CD4-positive, alpha-beta T cell treated with Interleukin-6 at 100 ng/mL for 8 hours (primary cell): ENCODE data around the gene IFT122.

ENCODE experiments used
- DNase-seq: peaks from one replicate; pipeline ENCODE4 v3.0.0-alpha.2; 2020; ENCODE audit warnings: mixed read lengths, low spot score

IFT122 gene

GRCh38 chr3:129558772-129559564 lies 118.9 kb downstream of the IFT122 start:
- DNase-seq, result no peak

DNA sequence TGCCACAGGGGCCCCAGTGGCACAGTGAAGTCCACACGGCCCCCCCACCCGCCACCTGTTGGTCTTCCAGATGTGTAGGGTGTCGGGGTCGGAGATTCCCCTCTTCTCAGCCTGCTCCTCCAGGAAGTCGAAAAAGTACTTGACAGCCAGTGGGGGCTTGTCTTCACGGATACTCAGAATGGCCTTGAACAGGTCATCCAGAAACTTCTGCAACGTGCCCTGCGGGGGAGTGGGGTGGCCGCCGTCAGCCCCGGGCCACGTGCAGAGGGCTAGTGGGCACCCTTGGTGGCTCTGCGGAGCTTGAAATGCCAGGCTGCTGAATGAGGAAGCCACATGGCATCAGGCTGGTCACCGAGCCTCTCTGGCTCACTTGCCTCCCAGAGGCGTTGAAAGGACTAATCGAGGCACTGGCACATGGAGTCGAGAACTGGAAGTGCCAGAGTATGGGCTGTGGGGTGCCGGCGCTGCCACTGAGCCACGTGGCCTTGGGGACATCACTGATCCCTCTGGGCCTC lies 119.6 kb downstream of the IFT122 start:
- no peak for DNase-seq

DNA sequence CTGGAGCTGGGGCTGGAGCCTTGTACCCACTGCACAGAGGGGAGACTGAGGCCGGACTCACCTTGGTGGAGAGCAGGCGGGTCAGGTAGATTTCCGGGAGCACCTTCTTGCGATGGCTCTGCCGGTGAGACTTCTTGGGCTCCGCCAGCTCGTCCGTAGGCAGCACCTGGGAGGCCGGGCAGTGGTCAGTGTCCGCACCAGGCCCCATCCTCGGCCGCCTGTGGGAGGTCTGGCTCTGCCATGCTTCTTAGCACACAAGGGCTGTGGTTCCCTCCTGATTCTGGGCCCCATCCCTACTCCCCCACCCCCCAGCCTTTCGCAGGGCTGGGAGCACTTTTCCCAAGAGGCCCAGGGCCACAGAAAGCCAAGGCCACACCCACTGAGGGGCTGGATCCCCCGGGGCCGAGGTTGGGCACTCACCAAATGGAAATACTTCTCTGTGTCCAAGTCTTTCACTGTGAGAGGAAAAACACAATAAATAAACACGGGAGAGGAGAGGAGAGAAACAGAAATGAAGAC lies 120.3 kb downstream of the IFT122 start:
- no peak for DNase-seq

- DNase-seq, result no peak
Measured at GRCh38 chr3:129560911-129561594, 121.0 kb downstream of the IFT122 start.

- DNase-seq, result no peak
Measured at GRCh38 chr3:129561619-129562248, 121.7 kb downstream of the IFT122 start.

GRCh38 chr3:129562803-129563202 lies 122.8 kb downstream of the IFT122 start:
- DNase-seq, result no peak

GRCh38 chr3:129563332-129563731 lies 123.3 kb downstream of the IFT122 start:
- no peak for DNase-seq

- DNase-seq, result no peak
Measured at GRCh38 chr3:129563850-129564535, 124.0 kb downstream of the IFT122 start.

GRCh38 chr3:129564981-129565644 lies 125.1 kb downstream of the IFT122 start:
- DNase-seq, result no peak

- no peak for DNase-seq
Measured at GRCh38 chr3:129565902-129566301, 125.9 kb downstream of the IFT122 start.

DNA sequence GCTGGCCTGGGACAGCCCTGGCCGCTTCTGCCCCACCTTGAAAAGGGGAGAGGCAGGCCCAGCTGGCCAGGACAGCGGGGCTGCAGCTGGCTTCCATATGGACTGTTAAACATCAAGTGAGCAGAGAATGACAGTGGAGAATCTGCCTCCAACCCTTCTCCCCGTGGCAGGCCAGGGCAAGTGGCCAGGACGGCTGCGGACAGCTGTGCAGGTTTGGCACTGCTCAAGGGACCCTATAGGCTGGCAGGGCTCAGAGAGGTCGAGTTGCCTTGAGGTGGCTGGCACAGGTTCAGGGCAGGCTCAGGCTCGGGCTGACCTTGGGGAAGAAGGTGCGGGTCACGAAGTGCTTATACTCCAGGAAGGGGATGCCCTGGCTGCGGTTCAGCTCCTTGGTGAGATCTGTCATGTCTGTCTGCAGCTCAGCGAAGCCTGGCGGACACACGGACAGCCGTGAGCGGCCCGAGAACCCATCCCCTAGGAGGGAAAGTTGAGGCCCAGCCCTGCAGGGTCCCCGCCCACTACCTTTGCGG lies 127.2 kb downstream of the IFT122 start:
- DNase-seq, result no peak

DNA sequence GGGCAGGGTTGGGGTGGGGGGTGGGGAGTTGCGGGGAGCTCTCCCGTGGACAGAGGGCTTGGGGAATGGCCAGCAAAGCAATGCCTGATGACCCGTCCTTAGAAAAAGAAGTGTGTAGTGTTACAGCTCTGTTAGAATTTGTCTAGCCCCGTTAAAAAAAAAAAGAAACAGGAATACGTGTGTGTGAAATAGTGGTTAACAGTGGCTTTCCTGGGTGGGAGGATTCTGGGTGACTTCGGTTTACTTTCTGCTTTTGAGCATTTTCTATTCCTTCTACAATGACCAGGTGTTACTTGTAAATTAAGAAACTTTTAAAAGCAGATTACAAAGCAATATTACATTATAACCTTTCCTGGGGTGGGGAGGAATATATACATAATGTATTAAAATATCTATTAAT lies 127.9 kb downstream of the IFT122 start:
- DNase-seq, result no peak

DNA sequence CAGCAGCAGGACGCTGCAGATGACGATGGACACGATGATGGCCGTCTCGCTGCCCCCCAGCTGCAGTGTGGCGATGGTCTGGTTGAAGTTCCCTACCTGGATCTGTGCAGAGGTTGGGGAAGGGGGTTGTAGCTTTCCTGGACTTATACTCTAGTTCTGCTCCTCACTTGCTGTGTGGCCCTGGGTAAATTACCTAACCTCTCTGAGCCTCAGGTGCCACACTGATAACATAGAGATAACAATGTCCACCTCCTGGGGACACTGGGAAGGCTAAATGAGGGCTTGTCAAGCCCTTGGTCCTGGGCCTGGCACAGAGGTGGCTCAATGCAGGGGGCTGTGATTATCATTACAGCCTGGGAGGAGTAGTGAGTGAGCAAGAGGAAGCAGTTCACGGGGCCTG lies 129.8 kb downstream of the IFT122 start:
- no peak for DNase-seq
